Naive thymus-derived CD8-positive, alpha-beta T cell (primary cell): ENCODE measurements around the gene AGMO. TPM values are rescaled to one million over a fixed set of nuclear protein-coding genes. Genes with fewer than 3 reads are reported as not detected.
"Not testable (repeated sequence)": the region's sequence is repeated elsewhere in the genome, so short reads cannot be mapped to it uniquely, and the experiment has no call there.

Experiments used
- ATAC-seq, 2 donors: fragments of 150-1000 bp; cut with Tn5 transposase in 1 of 2; sonication (Bioruptor Pico), chemical (Tn5 transposase) in 1 of 2; 1 replicate in 1 of 2; 2 replicates in 1 of 2; pipeline ENCODE4 v1.10.0; 2021; ENCODE audit warnings: mild to moderate bottlenecking in 2 of 2, moderate library complexity in 2 of 2
- POLR2A ChIA-PET: fragments of 350-600 bp; sonication (Branson Sonifier 250); formaldehyde crosslinking; loops from one replicate; lab custom pipeline; 2021; ENCODE audit warnings: antibody characterized with exemption; lab: Charles Lee
- DNase-seq, 10 donors: peaks; one replicate each; pipeline versions ENCODE4 v3.0.0 to v3.0.0-alpha.2; 2020 to 2022
- H3K27ac Mint-ChIP-seq, 10 donors: one replicate each; pipeline ENCODE4 v1.8.0; 2020 to 2022; ENCODE audit warnings: mild to moderate bottlenecking in 10 of 10, mixed read lengths in 10 of 10, moderate library complexity in 4 of 10, inconsistent platforms in 1 of 10
- H3K27me3 Mint-ChIP-seq, 5 donors: one replicate each; pipeline ENCODE4 v1.8.0; 2021 to 2022; ENCODE audit warnings: mixed read lengths in 5 of 5
- H3K36me3 Mint-ChIP-seq, 3 donors: one replicate each; pipeline ENCODE4 v1.8.0; 2020 to 2022; ENCODE audit warnings: mixed read lengths in 3 of 3, mild to moderate bottlenecking in 2 of 3, inconsistent platforms in 1 of 3
- H3K4me1 Mint-ChIP-seq, 4 donors: one replicate each; pipeline ENCODE4 v1.8.0; 2021 to 2022; ENCODE audit warnings: mixed read lengths in 4 of 4
- H3K4me3 Mint-ChIP-seq, 10 donors: one replicate each; pipeline ENCODE4 v1.8.0; 2020 to 2022; ENCODE audit warnings: mild to moderate bottlenecking in 10 of 10, mixed read lengths in 10 of 10, moderate library complexity in 6 of 10, inconsistent platforms in 1 of 10
- H3K9me3 Mint-ChIP-seq, 9 donors: one replicate each; pipeline ENCODE4 v1.8.0; 2020 to 2022; ENCODE audit warnings: mixed read lengths in 9 of 9, mild to moderate bottlenecking in 3 of 9, inconsistent platforms in 1 of 9, moderate library complexity in 1 of 9
- polyA plus RNA-seq, 3 donors: library from polyadenylated mRNA; unstranded; fragments of 300-500 nt; fragmentation: Illumina TruSeq; gene quantifications; one replicate each; pipeline ENCODE4 v1.2.3, GENCODE V29; 2021
- total RNA-seq, 8 experiments: library from RNA in 2 of 8; stranded (reverse) in 2 of 8; gene quantifications; one replicate each; pipeline ENCODE4 v1.2.3 and lab custom pipeline; 2021 to 2026

The AGMO gene
- total and polyA plus RNA-seq, 5 experiments from 2014 or later, result not detected

DNA sequence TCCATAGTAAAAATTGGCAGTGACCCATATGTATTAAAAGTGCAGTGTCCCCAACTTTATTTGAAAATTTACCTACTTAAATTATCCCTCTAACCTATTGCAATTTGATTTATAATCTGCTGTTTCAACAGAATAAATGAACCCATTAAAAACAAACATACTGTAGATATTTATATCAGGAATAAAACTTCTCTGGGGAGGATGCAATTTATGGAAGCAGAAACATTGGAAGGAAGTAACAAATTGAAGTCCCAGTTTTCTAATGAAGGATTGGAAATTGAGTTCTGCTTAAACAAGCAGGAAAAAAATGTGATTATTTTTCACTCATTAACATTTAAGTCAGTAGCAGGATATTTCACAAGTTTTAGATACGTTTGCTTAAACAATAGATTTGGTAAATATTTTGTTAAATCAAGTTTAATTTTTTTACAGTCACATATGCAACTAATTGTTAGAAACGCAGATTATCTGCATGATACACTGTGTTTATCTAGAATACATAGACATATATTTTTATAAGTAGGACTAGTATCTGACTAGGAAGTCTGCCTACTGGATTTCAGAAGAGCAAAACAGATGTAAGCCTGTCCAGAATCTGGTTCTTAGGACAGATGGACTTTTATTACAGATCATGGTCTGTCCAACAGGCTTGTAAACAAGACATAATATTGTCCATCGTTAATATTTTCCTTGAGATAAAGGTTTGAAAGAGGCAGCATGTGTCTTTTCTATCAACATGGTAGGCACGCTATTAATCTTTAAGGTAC, 5.3 kb downstream of the AGMO start:
- H3K27ac Mint-ChIP-seq, result no peak overlapping the region
- no peaks in the 10 kb centered on the region for H3K4me1 Mint-ChIP-seq
- no peak overlapping the region for H3K4me3 Mint-ChIP-seq
- no peak for DNase-seq
- H3K36me3 Mint-ChIP-seq, result no peaks in the 10 kb centered on the region
- POLR2A ChIA-PET, result no interaction called here
- ATAC-seq, result no peak
- no peaks in the 10 kb centered on the region for H3K27me3 Mint-ChIP-seq
- peaks cover 0 to 10% (median 0%) of the 10 kb centered on the region in 9 donors for H3K9me3 Mint-ChIP-seq

DNA sequence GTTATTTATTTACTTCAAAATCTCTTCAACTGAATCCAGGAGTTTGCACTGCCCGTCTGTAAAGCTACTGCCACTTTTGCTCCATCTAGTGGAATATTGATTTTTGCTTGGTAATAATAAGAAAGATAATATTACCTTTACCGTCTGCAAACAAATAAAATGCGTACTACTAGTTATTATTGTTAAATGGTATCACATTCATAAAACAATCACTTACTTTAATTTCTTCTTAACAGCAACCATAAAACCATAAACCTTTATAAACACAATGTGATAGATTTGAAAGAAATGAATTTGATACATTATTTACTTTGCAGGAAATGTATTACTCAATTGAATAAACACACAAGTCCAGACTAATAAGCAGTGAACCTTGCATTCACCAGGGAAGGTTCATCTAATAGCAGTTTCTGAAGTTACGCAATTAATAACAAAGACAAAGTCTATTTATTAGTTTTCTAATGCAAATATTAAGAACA, 6.4 kb downstream of the AGMO start:
- Mint-ChIP-seq H3K27ac (no peak overlapping the region), H3K4me3 (no peak overlapping the region), H3K9me3 (peaks cover 0 to 6% (median 0%) of the 10 kb centered on the region in 9 donors), H3K4me1 (no peaks in the 10 kb centered on the region), H3K27me3 (no peaks in the 10 kb centered on the region), H3K36me3 (no peaks in the 10 kb centered on the region)
- POLR2A ChIA-PET, result no interaction called here
- DNase-seq (no peak), ATAC-seq (no peak)

DNA sequence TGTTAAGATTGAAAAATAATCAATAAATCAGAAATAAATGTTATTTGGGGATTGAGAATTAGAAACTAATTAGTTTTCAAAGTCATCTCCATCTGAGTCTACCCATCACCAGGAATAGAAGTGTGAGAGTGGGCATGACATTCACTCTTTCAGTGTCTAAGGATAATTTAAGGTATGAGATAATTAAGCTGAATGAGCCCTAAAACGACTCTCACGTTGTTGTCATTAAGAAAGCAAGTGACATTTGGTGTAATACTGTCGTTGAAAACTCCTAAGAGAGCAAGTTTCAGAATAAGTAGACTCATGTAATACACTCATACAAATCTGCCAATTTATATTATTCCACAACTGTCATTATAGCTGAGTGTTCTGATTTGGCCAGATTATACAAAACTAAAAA, 7.1 kb downstream of the AGMO start:
- H3K4me1 Mint-ChIP-seq, result no peaks in the 10 kb centered on the region
- DNase-seq (no peak), ATAC-seq (no peak)
- H3K9me3 Mint-ChIP-seq, result peaks cover 0 to 6% (median 0%) of the 10 kb centered on the region in 9 donors
- POLR2A ChIA-PET, result no interaction called here
- no peak overlapping the region for H3K27ac Mint-ChIP-seq
- H3K36me3 Mint-ChIP-seq, result no peaks in the 10 kb centered on the region
- no peaks in the 10 kb centered on the region for H3K27me3 Mint-ChIP-seq
- no peak overlapping the region for H3K4me3 Mint-ChIP-seq

DNA sequence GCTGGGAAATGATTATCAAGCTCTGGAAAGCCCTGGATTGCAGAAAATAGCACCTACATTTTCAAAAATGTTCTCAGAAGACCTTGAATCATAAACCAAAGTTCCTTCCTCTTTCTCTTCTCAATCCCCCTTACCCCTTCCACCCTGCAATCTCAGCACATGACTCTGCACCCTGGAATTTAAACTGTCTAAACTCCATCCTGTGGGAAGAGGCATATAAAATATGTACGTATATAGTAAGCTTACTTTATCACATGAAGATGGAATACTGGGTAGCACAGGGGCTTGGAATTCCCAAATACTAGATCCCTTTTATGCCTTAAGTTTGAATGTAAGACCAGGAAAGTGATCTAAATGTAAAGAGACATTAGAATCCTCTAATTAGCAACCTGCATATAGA, 7.7 kb downstream of the AGMO start:
- Mint-ChIP-seq H3K36me3 (no peaks in the 10 kb centered on the region), H3K9me3 (peaks cover 0 to 2% (median 0%) of the 10 kb centered on the region in 9 donors)

DNA sequence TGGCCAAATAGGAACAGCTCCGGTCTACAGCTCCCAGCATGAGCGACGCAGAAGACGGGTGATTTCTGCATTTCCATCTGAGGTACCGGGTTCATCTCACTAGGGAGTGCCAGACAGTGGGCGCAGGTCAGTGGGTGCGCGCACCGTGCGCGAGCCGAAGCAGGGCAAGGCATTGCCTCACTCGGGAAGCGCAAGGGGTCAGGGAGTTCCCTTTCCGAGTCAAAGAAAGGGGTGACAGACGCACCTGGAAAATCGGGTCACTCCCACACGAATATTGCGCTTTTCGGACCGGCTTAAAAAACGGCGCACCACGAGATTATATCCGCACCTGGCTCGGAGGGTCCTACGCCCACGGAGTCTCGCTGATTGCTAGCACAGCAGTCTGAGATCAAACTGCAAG, 14.5 kb downstream of the AGMO start:
- H3K27ac Mint-ChIP-seq, DNase-seq, ATAC-seq, H3K36me3 Mint-ChIP-seq, H3K4me3 Mint-ChIP-seq, H3K4me1 Mint-ChIP-seq, POLR2A ChIA-PET, H3K9me3 Mint-ChIP-seq, H3K27me3 Mint-ChIP-seq: not testable (repeated sequence)

More for the DNA sequence above, 7.7 kb downstream of the AGMO start:
- POLR2A ChIA-PET, result no interaction called here
- DNase-seq (no peak), ATAC-seq (no peak)
- no peaks in the 10 kb centered on the region for H3K27me3 Mint-ChIP-seq
- H3K4me3 Mint-ChIP-seq, result no peak overlapping the region
- H3K4me1 Mint-ChIP-seq, result no peaks in the 10 kb centered on the region
- no peak overlapping the region for H3K27ac Mint-ChIP-seq

DNA sequence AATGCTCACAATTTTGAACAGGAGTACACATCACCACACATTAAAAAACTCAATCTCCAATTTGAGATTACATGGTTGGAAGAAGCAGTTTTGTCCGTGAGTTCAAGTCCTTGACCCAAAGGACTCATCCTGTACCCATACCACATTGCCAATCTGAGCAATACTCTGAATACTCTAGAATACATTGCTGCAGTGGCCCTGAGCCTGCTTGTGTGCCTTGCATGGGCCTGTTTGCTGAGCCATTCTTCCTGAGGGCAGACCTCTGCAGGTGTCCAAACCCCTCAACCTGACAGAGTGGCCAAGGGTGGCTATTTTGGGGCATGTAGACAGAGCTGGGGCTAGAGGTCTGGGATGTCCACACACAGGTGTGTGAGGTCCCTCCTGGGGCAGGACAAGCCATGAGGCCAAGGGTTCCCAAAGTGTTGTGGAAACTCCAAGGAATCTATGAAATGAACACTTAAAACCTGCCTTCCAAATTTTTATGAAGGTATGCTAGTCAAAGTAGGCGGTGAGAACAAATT, 15.5 kb downstream of the AGMO start:
- no peaks in the 10 kb centered on the region for H3K36me3 Mint-ChIP-seq
- no peak overlapping the region for H3K4me3 Mint-ChIP-seq
- DNase-seq (no peak), ATAC-seq (no peak)
- no peaks in the 10 kb centered on the region for H3K4me1 Mint-ChIP-seq
- POLR2A ChIA-PET, result no interaction called here
- H3K27ac Mint-ChIP-seq, result no peak overlapping the region
- no peaks in the 10 kb centered on the region for H3K27me3 Mint-ChIP-seq
- peaks cover 0 to 6% (median 2%) of the 10 kb centered on the region in 9 donors for H3K9me3 Mint-ChIP-seq

DNA sequence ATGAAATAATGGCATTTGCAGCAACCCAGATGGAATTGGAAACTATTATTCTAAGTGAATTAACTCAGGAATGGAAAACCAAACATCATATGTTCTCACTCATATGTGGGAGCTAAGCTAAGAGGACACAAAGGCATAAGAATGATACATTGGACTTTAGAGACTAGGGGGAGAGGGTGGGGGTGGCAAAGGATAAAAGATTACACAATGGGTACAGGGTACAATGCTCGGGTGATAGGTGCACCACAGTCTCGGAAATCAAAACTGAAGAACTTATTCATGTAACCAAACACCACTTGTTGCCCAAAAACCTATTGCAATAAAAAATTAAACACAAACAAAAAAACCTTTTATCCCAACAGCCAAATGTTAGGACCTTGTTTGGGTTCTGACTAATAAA, 17.8 kb downstream of the AGMO start:
- Mint-ChIP-seq H3K27me3 (no peaks in the 10 kb centered on the region), H3K9me3 (peaks cover 0 to 15% (median 10%) of the 10 kb centered on the region in 9 donors), H3K4me1 (no peaks in the 10 kb centered on the region), H3K27ac (no peak overlapping the region), H3K4me3 (no peak overlapping the region), H3K36me3 (no peaks in the 10 kb centered on the region)
- DNase-seq (no peak), ATAC-seq (no peak)
- POLR2A ChIA-PET, result no interaction called here

DNA sequence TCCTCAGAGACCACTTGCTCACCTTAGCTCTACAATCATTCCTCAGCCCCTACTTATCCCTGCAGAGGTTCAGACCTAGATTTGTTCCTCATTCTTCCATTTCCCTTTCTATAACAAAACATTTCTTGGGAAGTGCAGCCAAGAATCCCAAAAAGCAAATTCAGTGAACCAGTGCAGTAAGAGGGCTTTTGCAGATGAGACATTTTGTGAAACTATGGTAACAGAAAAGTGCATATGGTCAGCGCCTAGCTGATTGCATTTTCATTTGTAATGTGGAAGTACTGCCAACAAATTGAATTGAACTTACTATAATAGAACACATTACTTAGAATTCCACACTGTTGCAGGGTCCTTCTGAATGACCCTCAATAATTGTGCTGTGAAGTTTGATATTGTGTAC, 18.6 kb downstream of the AGMO start:
- Mint-ChIP-seq H3K27me3 (no peaks in the 10 kb centered on the region), H3K27ac (no peak overlapping the region), H3K36me3 (no peaks in the 10 kb centered on the region), H3K9me3 (peaks cover 0 to 15% (median 10%) of the 10 kb centered on the region in 9 donors), H3K4me3 (no peak overlapping the region), H3K4me1 (no peaks in the 10 kb centered on the region)
- no peak for DNase-seq
- POLR2A ChIA-PET, result no interaction called here
- no peak for ATAC-seq

DNA sequence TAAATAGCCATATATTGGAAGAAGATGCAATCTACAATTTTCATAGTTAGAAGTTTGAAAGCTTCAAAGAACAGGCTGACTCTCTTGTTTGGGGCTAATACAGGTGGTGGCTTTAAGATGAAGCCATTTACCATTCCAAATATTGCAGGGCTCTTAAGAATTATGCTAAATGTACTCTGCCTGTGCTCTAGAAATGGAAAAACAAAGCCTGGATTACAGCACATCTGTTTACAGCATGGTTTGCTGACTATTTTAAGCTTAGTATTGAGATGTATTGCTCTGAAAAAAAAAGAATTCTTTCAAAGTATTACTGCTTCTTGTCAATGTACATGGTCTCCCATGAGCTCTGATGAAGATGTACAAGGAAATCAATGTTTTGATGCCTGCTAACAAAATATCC, 34.2 kb downstream of the AGMO start:
- DNase-seq (no peak), ATAC-seq (no peak)
- POLR2A ChIA-PET, result no interaction called here
- Mint-ChIP-seq H3K9me3 (peaks cover 0 to 16% (median 4%) of the 10 kb centered on the region in 9 donors), H3K27me3 (no peaks in the 10 kb centered on the region), H3K4me1 (no peaks in the 10 kb centered on the region), H3K36me3 (no peaks in the 10 kb centered on the region), H3K27ac (no peak overlapping the region), H3K4me3 (no peak overlapping the region)

DNA sequence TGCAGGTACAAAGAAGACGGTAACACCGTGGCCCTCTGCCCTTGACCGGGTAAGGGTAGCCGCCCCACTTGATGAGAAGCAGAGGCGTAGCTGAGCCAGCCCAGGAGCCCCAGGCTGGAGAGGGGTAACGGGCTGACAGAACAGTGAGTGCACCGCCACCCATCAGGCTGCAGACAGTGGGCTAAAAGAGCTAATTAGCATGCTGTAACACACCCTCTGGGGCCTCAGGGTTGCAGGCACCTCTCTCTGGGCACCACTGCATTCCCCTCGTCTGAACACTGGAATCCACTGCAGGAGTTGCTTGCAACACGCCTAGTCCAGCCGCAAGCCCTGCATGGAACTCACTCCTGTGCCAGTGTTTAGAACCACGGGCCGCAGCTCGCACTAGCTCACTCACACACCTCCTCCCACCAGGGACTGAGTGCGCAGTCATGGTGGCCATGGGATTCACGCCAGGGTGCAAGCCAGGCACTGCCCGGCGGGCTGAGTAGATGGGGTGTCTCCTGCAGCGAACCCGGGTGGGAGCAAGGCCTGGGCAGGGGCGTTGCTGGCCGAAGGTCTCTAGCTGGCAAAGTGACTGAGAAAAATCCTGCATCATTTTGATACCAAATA, 36.1 kb downstream of the AGMO start:
- Mint-ChIP-seq H3K27me3 (no peaks in the 10 kb centered on the region), H3K36me3 (no peaks in the 10 kb centered on the region), H3K4me1 (no peaks in the 10 kb centered on the region), H3K4me3 (no peak overlapping the region), H3K27ac (no peak overlapping the region), H3K9me3 (peaks cover 0 to 28% (median 8%) of the 10 kb centered on the region in 9 donors)
- no peak for DNase-seq
- ATAC-seq, result no peak
- POLR2A ChIA-PET, result no interaction called here

DNA sequence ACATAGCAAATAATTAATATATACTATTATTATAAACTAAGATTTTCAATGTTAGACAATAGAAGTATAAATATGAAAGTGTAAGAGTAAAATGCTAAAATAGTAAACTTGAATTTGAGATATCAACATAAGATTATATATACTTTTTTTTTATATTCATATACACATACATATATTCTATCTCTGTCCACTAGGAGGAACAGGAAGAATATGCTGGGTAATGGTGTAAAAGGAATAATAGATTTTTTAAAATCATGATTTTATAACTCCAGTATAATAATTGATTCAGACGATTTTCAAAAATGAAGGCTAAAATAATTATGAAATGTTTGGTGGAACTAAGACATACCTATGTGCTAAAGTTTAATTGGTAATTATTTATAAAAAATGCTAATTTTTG, 37.7 kb downstream of the AGMO start:
- DNase-seq (no peak), ATAC-seq (no peak)
- Mint-ChIP-seq H3K9me3 (peaks cover 0 to 37% (median 14%) of the 10 kb centered on the region in 9 donors), H3K4me3 (no peak overlapping the region), H3K27me3 (no peaks in the 10 kb centered on the region), H3K27ac (no peak overlapping the region), H3K4me1 (no peaks in the 10 kb centered on the region), H3K36me3 (no peaks in the 10 kb centered on the region)
- POLR2A ChIA-PET, result no interaction called here

DNA sequence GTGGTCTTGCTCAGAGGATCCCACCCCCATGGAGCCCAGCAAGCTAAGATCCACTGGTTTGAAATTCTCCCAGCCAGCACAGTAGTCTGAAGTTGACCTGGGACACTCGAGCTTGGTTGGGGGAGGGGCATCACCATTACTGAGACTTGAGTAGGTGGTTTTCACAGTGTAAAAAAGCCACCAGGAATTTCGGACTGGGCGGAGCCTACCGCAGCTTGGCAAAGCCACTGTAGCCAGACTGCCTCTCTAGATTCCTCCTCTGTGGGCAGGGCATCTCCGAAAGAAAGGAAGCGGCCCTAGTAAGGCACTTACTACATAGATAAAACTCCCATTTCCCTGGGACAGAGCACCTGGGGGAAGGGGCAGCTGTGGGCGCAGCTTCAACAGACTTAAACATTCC, 44.0 kb downstream of the AGMO start:
- H3K36me3 Mint-ChIP-seq, H3K4me3 Mint-ChIP-seq, ATAC-seq, H3K27ac Mint-ChIP-seq, POLR2A ChIA-PET, H3K27me3 Mint-ChIP-seq, DNase-seq, H3K4me1 Mint-ChIP-seq: not testable (repeated sequence)
- peaks cover 0 to 46% (median 15%) of the 10 kb centered on the region in 9 donors for H3K9me3 Mint-ChIP-seq

DNA sequence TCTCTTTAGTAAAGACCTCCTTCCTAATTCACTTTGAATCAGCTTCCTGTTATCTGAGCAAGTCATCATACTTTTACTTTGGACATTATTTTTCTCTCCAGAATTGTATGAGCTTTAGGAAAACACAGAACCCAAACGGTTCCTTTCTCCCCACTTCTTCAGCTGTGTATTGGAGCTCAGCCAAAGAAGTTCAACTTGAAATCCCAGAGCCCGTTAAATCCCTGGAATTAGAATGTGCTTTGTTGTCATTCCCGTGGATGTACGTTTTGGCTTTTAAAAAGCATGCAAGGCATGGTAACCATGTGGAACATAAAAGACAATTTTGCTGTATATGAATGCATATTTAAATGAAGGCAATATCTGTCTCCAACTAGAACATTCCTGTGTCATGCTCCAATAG, 46.6 kb downstream of the AGMO start:
- ATAC-seq (no peak), DNase-seq (no peak)
- Mint-ChIP-seq H3K27ac (no peak overlapping the region), H3K4me1 (no peaks in the 10 kb centered on the region), H3K27me3 (no peaks in the 10 kb centered on the region), H3K9me3 (peaks cover 0 to 29% (median 6%) of the 10 kb centered on the region in 9 donors), H3K4me3 (no peak overlapping the region), H3K36me3 (no peaks in the 10 kb centered on the region)
- POLR2A ChIA-PET, result no interaction called here
